Ovary (tissue), 9 donors: ENCODE data around the gene GRID2. TPM values are rescaled to one million over a fixed set of nuclear protein-coding genes. Genes with fewer than 3 reads are reported as not detected.
"Not testable (repeated sequence)": the region's sequence is repeated elsewhere in the genome, so short reads cannot be mapped to it uniquely, and the experiment has no call there.

Experiments used
- DNase-seq, 5 donors: peaks; one replicate each; pipeline ENCODE4 v3.0.0-alpha.2; 2019 to 2020
- H3K27ac ChIP-seq, 2 donors: fragments of 200-600 bp; one replicate each; pipeline versions ENCODE4 v1.5.1 to v1.8.0; 2019 to 2022
- H3K27me3 ChIP-seq: fragments of 200-600 bp; one replicate; pipeline ENCODE4 v1.8.0; 2022
- H3K36me3 ChIP-seq: fragments of 200-600 bp; sonication (generic); one replicate; pipeline ENCODE4 v1.5.1; 2019
- H3K4me1 ChIP-seq: one replicate; pipeline ENCODE4 v1.8.1; 2013; ENCODE audit warnings: mild to moderate bottlenecking, moderate library complexity; ENCODE audit not compliant: insufficient read depth
- H3K4me3 ChIP-seq: fragments of 200-600 bp; sonication (generic); one replicate; pipeline ENCODE4 v1.5.1; 2017
- H3K9me3 ChIP-seq, 2 donors: fragments of 200-600 bp in 1 of 2; sonication (generic) in 1 of 2; one replicate each; pipeline versions ENCODE4 v1.5.1 to v1.8.1; 2013 to 2019; ENCODE audit warnings: mild to moderate bottlenecking in 1 of 2, moderate library complexity in 1 of 2
- CTCF ChIP-seq, 3 donors: fragments of 450-650 bp in 2 of 3; fragments of 200-600 bp in 1 of 3; IDR thresholded peaks; one replicate each; pipeline versions ENCODE4 v1.5.1 to v1.8.0; 2016 to 2022; ENCODE audit warnings: antibody characterized with exemption in 3 of 3, mild to moderate bottlenecking in 1 of 3
- EP300 ChIP-seq: sonication (generic); formaldehyde crosslinking; IDR thresholded peaks from one replicate; pipeline ENCODE4 v1.6.1; 2017; ENCODE audit warnings: antibody characterized with exemption
- POLR2A ChIP-seq: fragments of 450-650 bp; IDR thresholded peaks from one replicate; pipeline ENCODE4 v1.6.1; 2017; ENCODE audit warnings: antibody characterized with exemption, mild to moderate bottlenecking, moderate library complexity
- WGBS, 3 donors: extraction: QIAGEN DNeasy Blood & Tissue Kit in 1 of 3; methylation state at CpG; one replicate each; pipeline versions ENCODE4 v1.1.5 to v1.1.7; 2013 to 2017; 5-methylcytosine and 5-hydroxymethylcytosine counted together
- intact Hi-C, 4 donors: fragments of 100-400 bp; cut with DNase I; formaldehyde crosslinking; loops; one replicate each; pipeline versions ENCODE4 v1.11.0 to v1.15.1; 2022 to 2023
- polyA plus RNA-seq, 2 donors: library from polyadenylated mRNA; stranded (reverse); fragments of 200-250 nt in 1 of 2; fragments of 350-450 nt in 1 of 2; fragmentation: Illumina TruSeq in 1 of 2; extraction: RNeasy Lipid Tissue Mini Kit (QIAGEN cat#74804) in 1 of 2; gene quantifications; one replicate each; pipeline ENCODE4 v1.2.3, GENCODE V29; 2013 to 2014
- total RNA-seq, 7 donors: library from RNA; depleted of rRNA in 2 of 7; stranded (reverse); fragments of >200 nt in 2 of 7; fragmentation: NEBNext Ultra II Directional in 3 of 7; extraction: Animal tissue kit (Norgen Biotek cat#: 25700) in 3 of 7; gene quantifications; one replicate each; pipeline versions ENCODE4 v1.1.0 to v1.2.4, GENCODE V29; 2016 to 2023
- donor health status: DM: no; HTN: no; CAD: no; lungs with moderate emphysema.
- donor health status: DM: no; HTN: no; CAD: no.
- donor health status: Bipolar disorder and iron deficiency.
- donor health status: DM: yes; HTN: yes; CAD: no.
- donor health status: DM: no; HTN: no; CAD: no.
- donor health status: DM: yes; HTN: yes; CAD: no.

The GRID2 gene
- total and polyA plus RNA-seq, 9 donors: 0.65 to 6.8 (median 2.6) TPM

- H3K36me3 ChIP-seq, H3K27ac ChIP-seq, H3K9me3 ChIP-seq, H3K4me1 ChIP-seq, H3K4me3 ChIP-seq, DNase-seq, H3K27me3 ChIP-seq: not testable (repeated sequence)
- 88 to 93% (median 91%) methylated on average over 13 of the region's 13 CpGs for WGBS, 3 donors
- intact Hi-C loops: loop anchor here in 1 of 4 donors (10.0 kb wide), 1 partner anchor 741 kb away; no protein-coding TSS in a partner anchor
These were observed 140.5 kb downstream of the GRID2 start for GRCh38 chr4:92444143-92444843.

GRCh38 chr4:92445127-92445526 is 141.4 kb downstream of the GRID2 start:
- Histone ChIP-seq H3K4me1 (no peaks in the 10 kb centered on the region), H3K36me3 (no peaks in the 10 kb centered on the region), H3K9me3 (no peaks in the 10 kb centered on the region), H3K4me3 (no peak overlapping the region), H3K27ac (no peak overlapping the region), H3K27me3 (no peaks in the 10 kb centered on the region)
- no peak for TF ChIP-seq CTCF (IDR thresholded peaks at IDR 0.05)
- no peak for TF ChIP-seq EP300
- no peak for TF ChIP-seq POLR2A
- intact Hi-C loops: loop anchor here in 1 of 4 donors (10.0 kb wide), 1 partner anchor 740 kb away; no protein-coding TSS in a partner anchor
- WGBS, 3 donors: 42 to 52% (median 52%) methylated on average over 1 of the region's 1 CpG
- no peak for DNase-seq

- DNase-seq: no peak
- H3K4me3 ChIP-seq: no peak overlapping the region
- no peaks in the 10 kb centered on the region for H3K9me3 ChIP-seq
- intact Hi-C loops: loop anchor here in 1 of 4 donors (10.0 kb wide), 1 partner anchor 737 kb away; no protein-coding TSS in a partner anchor
- H3K36me3 ChIP-seq: no peaks in the 10 kb centered on the region
- TF ChIP-seq EP300 (no peak), CTCF (IDR thresholded peaks at IDR 0.05) (no peak), POLR2A (no peak)
- no peak overlapping the region for H3K27ac ChIP-seq
- WGBS, 3 donors: 6 to 8% (median 6%) methylated on average over 1 of the region's 1 CpG
- no peaks in the 10 kb centered on the region for H3K4me1 ChIP-seq
- H3K27me3 ChIP-seq: no peaks in the 10 kb centered on the region
These were observed 143.6 kb downstream of the GRID2 start for GRCh38 chr4:92447255-92447905.

GRCh38 chr4:92448176-92448575 is 144.4 kb downstream of the GRID2 start:
- H3K27me3 ChIP-seq, H3K36me3 ChIP-seq, H3K9me3 ChIP-seq, H3K4me1 ChIP-seq, DNase-seq, H3K27ac ChIP-seq, H3K4me3 ChIP-seq: not testable (repeated sequence)
- intact Hi-C loops: loop anchor here in 1 of 4 donors (10.0 kb wide), 1 partner anchor 737 kb away; no protein-coding TSS in a partner anchor
- WGBS, 3 donors: 92 to 95% (median 95%) methylated on average over 5 of the region's 5 CpGs

- Histone ChIP-seq H3K36me3 (no peaks in the 10 kb centered on the region), H3K9me3 (no peaks in the 10 kb centered on the region), H3K27ac (no peak overlapping the region), H3K4me1 (no peaks in the 10 kb centered on the region), H3K27me3 (no peaks in the 10 kb centered on the region), H3K4me3 (no peak overlapping the region)
- DNase-seq: no peak
- intact Hi-C loops: no loop called here
- no peak for TF ChIP-seq POLR2A
- TF ChIP-seq EP300: no peak
- TF ChIP-seq CTCF (IDR thresholded peaks at IDR 0.05): no peak
These were observed 146.9 kb downstream of the GRID2 start for GRCh38 chr4:92450694-92451093.
